Measurements from ENCODE around the gene MAP3K4. TPM values are rescaled to one million over a fixed set of nuclear protein-coding genes. Genes with fewer than 3 reads are reported as not detected.

Gene MAP3K4
- total RNA-seq, 2 experiments from 2014 or later, result 30.3 to 38.7 TPM

DNA sequence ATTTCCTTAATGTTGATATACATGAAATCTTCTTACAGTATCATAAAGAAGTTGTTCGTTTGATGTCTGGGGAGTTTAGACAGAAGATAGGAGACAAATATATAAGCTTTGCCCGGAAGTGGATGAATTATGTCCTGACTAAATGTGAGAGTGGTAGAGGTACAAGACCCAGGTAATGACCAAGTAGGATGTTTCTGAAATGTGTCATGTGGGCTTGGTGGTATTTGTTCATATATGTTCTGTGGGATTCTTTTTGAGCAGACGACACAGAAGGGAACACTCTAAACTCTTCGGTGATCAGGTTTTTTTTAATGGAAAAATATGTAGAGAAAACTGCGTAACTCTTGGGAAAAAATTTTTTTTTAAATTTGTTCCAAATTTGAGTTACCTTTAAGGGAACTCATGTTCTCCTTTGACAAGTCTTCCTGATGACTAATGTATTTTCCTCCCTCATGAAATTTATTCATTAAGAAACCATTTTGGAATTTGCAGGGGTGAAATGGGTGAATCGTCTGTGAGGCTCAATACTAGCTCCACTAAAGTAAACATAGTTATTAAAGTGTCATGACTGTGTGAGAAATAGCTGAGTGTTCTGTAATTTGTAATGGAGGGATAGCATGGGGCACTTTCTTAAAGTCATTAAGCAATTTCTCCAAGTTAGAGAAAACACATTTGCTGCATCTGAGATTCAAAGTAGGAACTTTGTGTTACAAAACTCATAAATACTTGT is 100.6 kb downstream of the MAP3K4 start:
- H3K9me2 ChIP-seq (ENCODE audit: insufficient read depth, low read length), result no peaks in the 10 kb centered on the region
- H3K79me2 ChIP-seq (ENCODE audit: insufficient read depth, low read depth, low read length), result no peaks in the 10 kb centered on the region
- H4K20me1 ChIP-seq (ENCODE audit: insufficient read depth, low read length), result no peaks in the 10 kb centered on the region
- DNase-seq (ENCODE audit: low spot score), result no peak
- no peak overlapping the region for H3K4me3 ChIP-seq (ENCODE audit: low read depth, low read length, poor library complexity, severe bottlenecking)
- H3K9me3 ChIP-seq (ENCODE audit: low read length), result no peaks in the 10 kb centered on the region
- no peak for TF ChIP-seq EZH2phosphoT487 (IDR thresholded peaks at IDR 0.05; ENCODE audit: borderline replicate concordance, low read depth, low read length)
- TF ChIP-seq, protein P1, sequence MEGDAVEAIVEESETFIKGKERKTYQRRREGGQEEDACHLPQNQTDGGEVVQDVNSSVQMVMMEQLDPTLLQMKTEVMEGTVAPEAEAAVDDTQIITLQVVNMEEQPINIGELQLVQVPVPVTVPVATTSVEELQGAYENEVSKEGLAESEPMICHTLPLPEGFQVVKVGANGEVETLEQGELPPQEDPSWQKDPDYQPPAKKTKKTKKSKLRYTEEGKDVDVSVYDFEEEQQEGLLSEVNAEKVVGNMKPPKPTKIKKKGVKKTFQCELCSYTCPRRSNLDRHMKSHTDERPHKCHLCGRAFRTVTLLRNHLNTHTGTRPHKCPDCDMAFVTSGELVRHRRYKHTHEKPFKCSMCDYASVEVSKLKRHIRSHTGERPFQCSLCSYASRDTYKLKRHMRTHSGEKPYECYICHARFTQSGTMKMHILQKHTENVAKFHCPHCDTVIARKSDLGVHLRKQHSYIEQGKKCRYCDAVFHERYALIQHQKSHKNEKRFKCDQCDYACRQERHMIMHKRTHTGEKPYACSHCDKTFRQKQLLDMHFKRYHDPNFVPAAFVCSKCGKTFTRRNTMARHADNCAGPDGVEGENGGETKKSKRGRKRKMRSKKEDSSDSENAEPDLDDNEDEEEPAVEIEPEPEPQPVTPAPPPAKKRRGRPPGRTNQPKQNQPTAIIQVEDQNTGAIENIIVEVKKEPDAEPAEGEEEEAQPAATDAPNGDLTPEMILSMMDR (conservative IDR thresholded peaks at IDR 0.05; ENCODE audit: low read length), result no peak
- peaks cover 70% of the 10 kb centered on the region for H3K36me3 ChIP-seq (ENCODE audit: insufficient read depth, low read length)
- ChIA-PET CTCF (ENCODE audit: unreplicated experiment) (no interaction called here), POLR2A (interaction anchor here (0.6 kb wide), 1 partner anchor 586 kb away, joined by 5 read pairs; no protein-coding TSS in a partner anchor)
- intact Hi-C loops (cut with micrococcal nuclease; ENCODE audit: unreplicated experiment), result no loop called here
- H3K4me2 ChIP-seq (ENCODE audit: low read length), result no peak overlapping the region
- no peak overlapping the region for H2AFZ ChIP-seq (ENCODE audit: low read length)
- no peaks in the 10 kb centered on the region for H3K4me1 ChIP-seq (ENCODE audit: insufficient read depth, low read length, poor library complexity, severe bottlenecking)
- H3K27ac ChIP-seq (ENCODE audit: low read depth, low read length, poor library complexity, severe bottlenecking), result no peak overlapping the region
- BruUV-seq (replicated peaks), result no TSS peak

DNA sequence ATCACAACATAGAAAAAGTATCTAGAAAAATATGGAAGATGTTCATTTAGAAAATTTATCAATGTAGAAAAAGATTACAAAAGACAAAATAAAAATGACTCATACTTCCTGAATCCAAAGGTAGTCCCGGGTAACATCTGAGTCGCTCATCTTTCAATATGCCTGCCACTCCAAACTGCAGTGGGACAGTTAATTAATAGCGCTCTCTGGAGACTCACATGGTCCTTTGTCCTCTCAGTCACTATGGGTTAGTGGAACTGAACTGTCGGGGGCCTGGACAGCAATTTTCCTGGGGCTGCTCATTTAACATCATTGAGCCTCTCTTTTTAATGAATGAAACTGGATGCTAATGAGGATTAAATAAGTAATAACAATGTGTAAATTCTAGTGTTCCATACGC is 103.4 kb downstream of the MAP3K4 start:
- ChIA-PET POLR2A (interaction anchor here (0.6 to 1.2 kb wide), 2 partner anchors 16 to 1099 kb away, joined by 3 read pairs; no protein-coding TSS in a partner anchor), CTCF (ENCODE audit: unreplicated experiment) (no interaction called here)
- Histone ChIP-seq H3K4me2 (ENCODE audit: low read length) (no peak overlapping the region), H3K9me3 (ENCODE audit: low read length) (no peaks in the 10 kb centered on the region), H3K27ac (ENCODE audit: low read depth, low read length, poor library complexity, severe bottlenecking) (no peak overlapping the region), H3K4me3 (ENCODE audit: low read depth, low read length, poor library complexity, severe bottlenecking) (no peak overlapping the region), H3K36me3 (ENCODE audit: insufficient read depth, low read length) (peaks cover 60% of the 10 kb centered on the region), H2AFZ (ENCODE audit: low read length) (no peak overlapping the region), H3K4me1 (ENCODE audit: insufficient read depth, low read length, poor library complexity, severe bottlenecking) (no peaks in the 10 kb centered on the region), H4K20me1 (ENCODE audit: insufficient read depth, low read length) (no peaks in the 10 kb centered on the region), H3K79me2 (ENCODE audit: insufficient read depth, low read depth, low read length) (no peaks in the 10 kb centered on the region), H3K9me2 (ENCODE audit: insufficient read depth, low read length) (no peaks in the 10 kb centered on the region)
- TF ChIP-seq, protein P1 (conservative IDR thresholded peaks at IDR 0.05; ENCODE audit: low read length), result no peak
- no peak for TF ChIP-seq EZH2phosphoT487 (IDR thresholded peaks at IDR 0.05; ENCODE audit: borderline replicate concordance, low read depth, low read length)
- DNase-seq (ENCODE audit: low spot score), result no peak
- intact Hi-C loops (cut with micrococcal nuclease; ENCODE audit: unreplicated experiment), result no loop called here
- no TSS peak for BruUV-seq (replicated peaks)

DNA sequence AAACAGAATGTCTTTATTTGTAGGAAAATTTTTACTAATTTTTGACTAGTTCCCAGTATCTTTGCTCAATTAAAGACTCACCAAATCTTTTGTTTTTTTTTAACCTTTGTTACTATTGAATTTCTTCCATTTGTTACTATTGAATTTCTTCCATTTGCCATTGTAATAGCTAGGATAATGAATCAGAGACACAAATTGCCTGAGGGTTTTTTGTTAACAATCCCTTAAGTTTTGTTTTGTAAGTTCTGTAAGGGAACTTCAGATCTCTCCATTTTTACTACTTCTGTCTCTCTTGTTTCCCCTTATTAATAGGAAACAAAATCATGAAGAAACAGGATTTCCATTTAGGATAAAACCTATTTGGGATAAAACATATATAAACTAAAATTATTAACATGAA is 104.3 kb downstream of the MAP3K4 start:
- Histone ChIP-seq H3K36me3 (ENCODE audit: insufficient read depth, low read length) (peaks cover 59% of the 10 kb centered on the region), H2AFZ (ENCODE audit: low read length) (no peak overlapping the region), H4K20me1 (ENCODE audit: insufficient read depth, low read length) (no peaks in the 10 kb centered on the region), H3K9me2 (ENCODE audit: insufficient read depth, low read length) (no peaks in the 10 kb centered on the region), H3K4me1 (ENCODE audit: insufficient read depth, low read length, poor library complexity, severe bottlenecking) (no peaks in the 10 kb centered on the region), H3K4me3 (ENCODE audit: low read depth, low read length, poor library complexity, severe bottlenecking) (no peak overlapping the region), H3K4me2 (ENCODE audit: low read length) (no peak overlapping the region), H3K9me3 (ENCODE audit: low read length) (no peaks in the 10 kb centered on the region), H3K27ac (ENCODE audit: low read depth, low read length, poor library complexity, severe bottlenecking) (no peak overlapping the region), H3K79me2 (ENCODE audit: insufficient read depth, low read depth, low read length) (no peaks in the 10 kb centered on the region)
- TF ChIP-seq, protein P1 (conservative IDR thresholded peaks at IDR 0.05; ENCODE audit: low read length), result no peak
- TF ChIP-seq EZH2phosphoT487 (IDR thresholded peaks at IDR 0.05; ENCODE audit: borderline replicate concordance, low read depth, low read length), result no peak
- POLR2A ChIA-PET, result no interaction called here
- BruUV-seq (replicated peaks), result no TSS peak
- CTCF ChIA-PET (ENCODE audit: unreplicated experiment), result no interaction called here
- no peak for DNase-seq (ENCODE audit: low spot score)
- intact Hi-C loops (cut with micrococcal nuclease; ENCODE audit: unreplicated experiment), result no loop called here
